ENCODE data around the gene ANKRD28.
"Not testable (repeated sequence)": the region's sequence is repeated elsewhere in the genome, so short reads cannot be mapped to it uniquely, and the experiment has no call there.

The ANKRD28 gene

DNA sequence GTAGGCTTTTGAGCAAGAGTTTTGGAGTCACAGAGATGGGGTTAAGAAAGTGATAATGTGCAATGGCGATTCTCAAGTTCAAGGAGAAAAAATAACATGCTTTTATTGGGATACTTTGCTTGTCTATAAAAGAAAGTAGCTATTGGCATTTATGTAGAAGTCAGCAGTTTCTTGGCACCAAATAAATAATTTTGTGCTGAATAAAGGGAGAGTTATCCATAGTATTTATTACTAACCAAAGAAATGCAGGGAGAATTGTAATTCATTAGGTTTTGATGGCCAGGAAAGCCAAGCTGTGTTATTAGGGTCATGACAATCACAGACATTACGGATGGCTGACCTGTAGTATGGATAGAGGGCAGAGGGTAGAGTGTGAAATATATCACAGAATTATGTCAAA, 163.1 kb downstream of the ANKRD28 start:
- DNase-seq (ENCODE audit: low spot score): no peak

DNA sequence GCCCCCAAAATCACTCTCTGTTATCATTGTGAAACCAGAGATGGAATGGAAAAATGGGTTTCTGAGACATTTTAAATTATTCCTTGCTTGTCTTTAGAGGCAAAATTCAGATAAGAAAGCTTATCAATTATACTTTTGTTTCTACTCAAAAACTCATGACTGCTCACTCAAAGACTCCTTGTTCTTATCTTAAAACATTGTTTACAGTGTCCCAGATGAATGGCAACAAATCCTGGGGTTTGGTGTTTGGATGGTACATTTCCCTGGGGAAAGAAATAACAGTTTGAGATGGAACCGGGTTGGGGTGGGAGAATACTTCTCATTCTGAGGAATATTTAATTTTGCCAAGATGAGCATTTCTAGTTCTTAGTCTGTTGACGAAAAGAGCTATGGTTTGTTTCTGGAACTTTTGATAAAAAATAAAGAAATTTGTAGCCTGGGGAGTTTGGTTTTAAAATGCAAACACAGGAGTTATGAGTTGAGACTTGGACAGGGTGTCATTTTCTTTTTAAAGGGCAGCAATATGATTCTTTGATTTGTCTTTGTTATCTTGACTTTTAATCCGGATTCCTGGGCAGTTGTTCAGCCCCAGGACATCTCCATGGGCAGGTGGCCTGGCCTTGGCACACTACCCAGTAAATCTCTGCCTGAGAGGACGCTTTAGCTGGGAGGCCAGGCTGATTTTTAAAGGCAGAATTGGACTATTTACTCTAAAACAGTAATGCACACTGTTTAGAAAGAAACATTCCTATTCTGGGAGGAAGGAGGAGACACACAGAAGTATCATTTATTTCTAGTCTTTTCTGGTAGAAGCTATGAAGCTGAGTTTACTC, 163.8 kb downstream of the ANKRD28 start:
- no peak for DNase-seq (ENCODE audit: low spot score)

DNA sequence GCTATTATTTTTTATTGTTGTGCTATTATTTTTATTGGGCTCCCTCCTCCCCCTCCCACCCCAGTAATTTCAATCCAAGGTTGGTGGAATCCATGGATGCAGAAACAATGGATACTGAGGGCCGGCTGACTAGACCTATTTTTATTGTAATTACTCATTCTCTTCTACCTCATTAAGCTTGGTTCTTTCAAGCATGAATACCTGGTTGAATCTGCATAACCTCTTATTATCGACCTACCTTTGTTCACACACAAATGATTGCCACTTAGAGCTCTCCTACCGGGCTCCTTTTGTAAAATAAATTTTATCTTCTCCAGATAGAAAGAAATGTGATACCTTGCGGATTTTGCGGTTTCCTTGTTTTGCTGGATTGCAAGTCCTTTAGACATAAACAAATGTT, 164.6 kb downstream of the ANKRD28 start:
- no peak for DNase-seq (ENCODE audit: low spot score)

DNA sequence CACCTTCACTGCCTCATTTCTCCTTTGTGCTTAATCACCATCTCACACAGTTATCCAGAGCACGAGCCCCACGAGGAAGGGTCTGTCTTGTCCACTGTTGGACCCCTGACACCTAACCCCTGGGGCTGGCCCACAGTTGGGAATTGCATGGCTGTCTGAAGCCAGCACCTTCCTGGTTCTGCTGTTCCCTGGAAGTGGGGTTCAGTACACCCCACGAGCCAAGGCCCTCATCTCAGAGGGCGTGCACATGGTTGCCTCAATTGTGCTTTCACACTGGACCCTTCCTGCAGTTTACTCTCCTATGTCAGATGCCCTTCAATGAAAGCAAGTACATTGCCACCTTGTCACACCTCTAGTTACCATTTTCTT, 165.6 kb downstream of the ANKRD28 start:
- DNase-seq (ENCODE audit: low spot score): no peak

DNA sequence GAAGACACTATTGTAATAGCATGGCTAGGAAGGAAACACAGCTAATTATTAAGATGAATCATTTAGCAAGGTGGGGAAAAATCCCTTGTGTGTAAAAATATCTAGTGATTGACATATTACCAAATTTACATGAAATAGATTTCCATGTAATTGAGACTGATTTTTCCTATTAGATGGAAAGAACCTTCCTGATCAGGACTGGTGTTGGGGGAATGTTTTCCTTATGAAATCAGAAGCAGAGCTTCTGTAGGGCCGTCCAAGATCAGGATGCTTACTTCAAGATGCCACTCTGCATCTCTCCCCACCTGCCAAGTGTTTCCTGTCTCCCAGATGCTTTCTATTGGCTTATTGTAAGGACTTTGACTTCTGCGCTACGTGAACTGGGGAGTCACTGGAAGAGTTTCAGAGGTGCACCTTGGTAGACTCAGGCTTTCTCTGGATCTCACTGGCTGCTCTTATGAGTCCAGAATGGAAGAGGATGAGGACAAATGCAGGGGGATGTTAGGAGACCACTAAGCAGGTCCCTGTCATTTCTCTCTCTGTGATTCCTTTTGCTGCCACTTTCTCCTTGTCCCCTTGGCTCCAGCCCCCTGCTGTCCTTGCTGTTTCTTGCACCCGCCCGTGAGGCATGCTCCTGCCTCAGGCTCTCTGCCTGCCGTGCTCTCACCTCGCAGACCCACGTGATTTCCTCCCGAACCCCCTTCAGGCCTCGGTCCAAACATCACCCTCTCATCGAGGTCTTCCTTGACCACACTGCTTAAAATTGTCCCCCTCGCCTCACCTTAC, 166.2 kb downstream of the ANKRD28 start:
- no peak for DNase-seq (ENCODE audit: low spot score)

DNA sequence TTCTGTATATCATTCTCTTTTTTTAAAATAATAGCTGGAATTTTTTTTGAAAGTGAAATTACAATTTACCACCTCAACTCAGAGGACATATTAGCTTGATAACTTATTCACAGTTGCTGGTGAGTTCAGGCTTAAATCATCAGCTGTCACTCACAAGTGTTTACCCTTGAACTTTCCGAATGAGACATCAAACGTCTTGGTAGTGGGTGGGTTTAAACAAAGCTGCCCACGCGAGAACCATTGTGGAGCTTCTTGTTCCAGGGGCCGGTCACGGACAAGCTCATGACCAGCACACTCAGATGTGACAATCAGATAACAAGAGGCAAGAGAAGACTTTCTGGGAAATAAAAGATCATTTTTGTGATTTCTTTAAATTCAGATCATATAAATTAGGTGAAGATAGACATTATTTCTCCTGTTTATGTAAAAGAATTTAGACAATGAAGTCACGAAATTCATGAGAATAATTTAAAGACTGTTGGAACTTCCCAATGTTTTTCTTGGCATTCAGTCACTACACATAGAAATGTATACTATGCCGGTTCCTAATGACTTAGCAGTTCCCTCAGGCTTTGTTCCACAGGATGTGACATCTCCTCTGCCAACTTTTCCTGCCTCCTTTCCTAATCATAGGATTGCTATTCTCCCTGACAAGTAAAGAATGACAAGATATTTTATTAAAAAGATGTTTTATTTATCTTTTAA, 167.0 kb downstream of the ANKRD28 start:
- no peak for DNase-seq (ENCODE audit: low spot score)

DNA sequence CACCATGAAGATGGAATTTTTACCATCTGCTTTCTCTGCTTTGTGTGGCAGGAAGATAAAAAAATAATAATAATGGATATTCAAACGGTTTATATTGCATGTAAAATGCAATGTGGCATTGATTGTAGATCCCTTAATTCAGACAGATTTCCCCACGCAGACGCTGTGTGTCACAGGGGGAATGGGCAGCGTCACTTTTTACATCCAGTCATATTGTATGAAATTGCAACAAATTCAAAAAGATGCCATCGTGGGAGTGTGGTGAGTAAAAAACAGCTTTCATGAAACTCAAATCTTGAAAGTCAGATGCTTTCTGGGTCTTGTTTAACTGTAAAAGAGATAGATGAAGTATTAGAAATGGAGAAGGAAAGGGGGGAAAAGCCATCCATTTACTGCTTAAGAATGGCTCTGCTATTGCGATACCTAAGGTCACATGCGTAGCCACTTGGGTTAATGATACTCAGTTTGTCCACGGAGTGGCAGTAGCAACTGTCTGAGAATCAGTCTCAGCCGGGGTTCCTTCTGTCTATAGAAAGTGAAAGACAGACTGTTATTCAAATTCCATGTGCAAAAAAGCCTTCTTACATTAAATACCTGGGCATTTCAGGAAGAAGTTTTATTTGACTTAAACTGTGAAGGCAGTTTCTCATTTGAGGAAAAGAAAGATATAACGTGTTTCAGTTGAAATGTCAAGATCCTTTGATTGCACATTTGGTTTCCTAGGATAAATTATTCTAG, 167.8 kb downstream of the ANKRD28 start:
- DNase-seq (ENCODE audit: low spot score): peak; percentile 86

DNA sequence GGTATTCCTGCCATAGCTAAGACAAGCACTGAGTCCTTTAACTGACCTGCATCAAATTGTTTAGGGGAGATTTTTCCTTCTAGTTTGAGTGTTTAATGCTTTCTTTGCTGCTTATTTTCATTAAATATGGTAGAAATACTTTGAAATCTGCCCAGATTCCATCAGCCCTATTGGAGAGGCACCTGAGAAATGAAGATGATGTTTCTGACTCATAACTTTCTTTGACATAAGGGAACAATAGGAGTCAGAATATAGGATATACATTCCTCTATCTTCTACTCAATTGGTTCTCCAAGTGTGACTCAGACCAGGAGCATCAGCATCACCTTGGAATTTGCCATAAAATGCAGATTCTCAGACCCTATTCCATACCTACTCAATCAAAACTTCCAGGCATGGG, 168.8 kb downstream of the ANKRD28 start:
- DNase-seq (ENCODE audit: low spot score): no peak

DNA sequence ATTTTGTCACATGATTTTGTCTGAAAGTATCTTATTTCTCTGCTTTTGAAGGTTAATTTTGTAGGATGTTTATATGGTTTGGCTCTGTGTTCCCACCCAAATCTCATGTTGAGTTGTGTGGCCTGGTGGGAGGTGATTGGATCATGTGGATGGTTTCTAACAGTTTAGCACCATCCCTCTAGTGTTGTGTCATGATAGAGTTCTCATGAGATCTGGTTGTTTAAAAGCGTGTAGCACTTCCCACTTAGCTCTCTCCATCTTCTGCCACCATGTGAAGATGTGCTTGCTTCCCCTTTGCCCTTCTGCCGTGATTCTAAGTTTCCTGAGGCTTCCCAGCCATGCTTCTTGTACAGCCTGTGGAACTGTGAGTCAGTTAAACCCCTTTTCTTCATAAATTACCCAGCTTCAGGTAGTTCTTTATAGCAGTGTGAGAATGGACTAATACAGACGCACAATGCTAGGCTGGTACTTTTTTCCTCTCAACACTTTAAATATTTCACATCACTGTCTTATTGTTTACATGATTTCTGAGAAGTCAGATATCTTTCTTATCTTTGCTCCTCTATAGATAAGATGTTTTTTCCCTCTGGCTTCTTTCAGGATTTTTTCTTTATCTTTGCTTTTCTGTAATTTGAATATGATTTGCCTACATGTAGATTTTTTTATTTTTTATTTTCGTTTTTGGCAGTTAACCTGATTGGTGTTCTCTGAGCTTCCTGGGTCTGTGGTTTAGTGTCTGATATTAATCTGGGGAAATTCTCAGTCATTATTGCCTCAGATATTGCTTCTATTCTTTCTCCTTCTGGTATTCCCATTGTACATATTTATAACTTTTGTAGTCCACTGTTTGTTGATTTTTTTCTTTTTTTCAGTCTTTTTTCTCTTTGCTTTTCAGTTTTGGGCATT, 174.0 kb downstream of the ANKRD28 start:
- DNase-seq (ENCODE audit: low spot score): no peak

DNA sequence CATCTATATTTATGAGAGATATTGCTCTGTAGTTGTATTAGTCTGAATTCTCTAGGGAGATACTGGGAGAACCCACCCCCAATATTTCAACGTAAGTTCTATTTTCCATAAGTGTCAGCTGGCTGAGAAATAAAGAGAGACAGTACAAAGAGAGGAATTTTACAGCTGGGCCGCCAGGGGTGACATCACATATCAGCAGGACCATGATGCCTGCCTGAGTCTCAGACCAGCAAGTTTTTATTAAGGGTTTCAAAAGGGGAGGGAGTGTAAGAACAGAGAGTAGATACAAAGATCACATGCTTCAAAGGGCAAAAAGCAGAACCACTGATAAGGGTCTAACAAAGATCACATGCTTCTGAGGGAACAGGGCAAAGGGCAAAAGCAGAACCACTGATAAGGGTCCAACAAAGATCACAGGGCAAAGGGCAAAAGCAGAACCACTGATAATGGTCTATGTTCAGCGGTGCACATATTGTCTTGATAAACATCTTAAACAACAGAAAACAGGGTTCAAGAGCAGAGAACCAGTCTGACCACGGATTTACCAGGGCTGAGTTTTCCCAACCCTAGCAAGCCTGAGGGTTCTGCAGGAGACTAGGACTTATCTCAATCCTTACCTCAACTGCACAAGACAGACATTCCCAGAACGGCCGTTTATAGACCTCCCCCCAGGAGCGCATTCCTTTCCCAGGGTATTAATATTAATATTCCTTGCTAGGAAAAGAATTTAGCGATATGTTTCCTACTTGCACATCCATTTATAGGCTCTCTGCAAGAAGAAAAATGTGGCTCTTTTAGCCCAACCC, 177.9 kb downstream of the ANKRD28 start:
- DNase-seq (ENCODE audit: low spot score): not testable (repeated sequence)
